Esophagus squamous epithelium (tissue), 4 donors: ENCODE measurements around the gene EXPH5.

Experiments
- POLR2A ChIP-seq, 4 donors: fragments of 450-650 bp; IDR thresholded peaks; one replicate each; pipeline ENCODE4 v1.6.1; 2017; ENCODE audit warnings: antibody characterized with exemption in 4 of 4, mild to moderate bottlenecking in 4 of 4, moderate library complexity in 3 of 4
- TF ChIP-seq, protein P1 (sequence below), 6 experiments: fragments of 450-650 bp in 4 of 6; fragments of 200-600 bp in 2 of 6; sonication (generic) in 2 of 6; IDR thresholded peaks; one replicate each; pipeline ENCODE4 v1.5.1; 2016 to 2019; ENCODE audit warnings: antibody characterized with exemption in 6 of 6, mild to moderate bottlenecking in 4 of 6, moderate library complexity in 4 of 6

DNA sequence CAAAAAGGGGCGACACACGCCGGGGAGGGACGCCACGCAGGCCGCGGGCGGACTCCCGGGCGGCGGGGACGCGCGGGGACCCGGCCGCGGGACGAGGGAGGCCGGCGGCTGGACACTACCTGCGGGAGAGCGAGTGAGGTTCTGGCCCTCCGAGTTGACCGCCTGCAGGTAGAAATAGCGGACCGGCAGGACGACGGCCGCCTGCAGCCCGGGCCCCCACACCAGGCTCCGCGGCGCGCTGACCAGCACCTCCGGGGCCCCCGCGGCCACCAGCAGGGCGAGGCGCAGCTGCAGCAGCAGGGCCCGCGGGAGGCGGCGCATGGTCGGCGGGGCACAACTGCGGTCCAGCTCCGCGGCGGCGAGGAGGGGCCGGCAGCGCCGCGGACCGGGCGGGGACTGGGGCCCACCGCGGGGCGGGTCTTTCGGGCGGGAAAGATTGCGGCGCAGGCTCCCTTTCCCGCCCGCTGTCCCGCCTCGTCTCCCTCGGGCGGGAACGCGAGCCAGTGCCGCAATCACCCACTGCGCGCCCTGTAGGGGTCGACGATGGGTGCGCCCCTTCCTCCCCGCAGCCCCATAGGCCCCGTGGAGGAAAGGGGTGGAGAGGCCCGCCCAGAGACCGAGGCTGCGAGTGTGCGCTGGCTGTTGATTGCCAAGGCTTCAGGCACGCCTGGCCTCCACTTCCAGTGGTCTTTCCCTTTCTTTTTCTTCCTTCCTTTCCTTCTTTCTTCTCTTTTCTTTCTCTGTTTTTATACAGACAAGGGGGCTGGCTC, 95.3 kb downstream of the EXPH5 start, which contains the start of gene POGLUT3:
- TF ChIP-seq, protein P1, sequence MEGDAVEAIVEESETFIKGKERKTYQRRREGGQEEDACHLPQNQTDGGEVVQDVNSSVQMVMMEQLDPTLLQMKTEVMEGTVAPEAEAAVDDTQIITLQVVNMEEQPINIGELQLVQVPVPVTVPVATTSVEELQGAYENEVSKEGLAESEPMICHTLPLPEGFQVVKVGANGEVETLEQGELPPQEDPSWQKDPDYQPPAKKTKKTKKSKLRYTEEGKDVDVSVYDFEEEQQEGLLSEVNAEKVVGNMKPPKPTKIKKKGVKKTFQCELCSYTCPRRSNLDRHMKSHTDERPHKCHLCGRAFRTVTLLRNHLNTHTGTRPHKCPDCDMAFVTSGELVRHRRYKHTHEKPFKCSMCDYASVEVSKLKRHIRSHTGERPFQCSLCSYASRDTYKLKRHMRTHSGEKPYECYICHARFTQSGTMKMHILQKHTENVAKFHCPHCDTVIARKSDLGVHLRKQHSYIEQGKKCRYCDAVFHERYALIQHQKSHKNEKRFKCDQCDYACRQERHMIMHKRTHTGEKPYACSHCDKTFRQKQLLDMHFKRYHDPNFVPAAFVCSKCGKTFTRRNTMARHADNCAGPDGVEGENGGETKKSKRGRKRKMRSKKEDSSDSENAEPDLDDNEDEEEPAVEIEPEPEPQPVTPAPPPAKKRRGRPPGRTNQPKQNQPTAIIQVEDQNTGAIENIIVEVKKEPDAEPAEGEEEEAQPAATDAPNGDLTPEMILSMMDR (IDR thresholded peaks at IDR 0.05) = peak in 1 of 6 experiments; percentile 13
- TF ChIP-seq POLR2A (IDR thresholded peaks at IDR 0.05) = peak in 1 of 4 donors; percentile 17
